H7 (cell line): ENCODE results near the gene PCGF3. TPM values are rescaled to one million over a fixed set of nuclear protein-coding genes. Genes with fewer than 3 reads are reported as not detected.

Experiments
- DNase-seq: peaks from one replicate; pipeline ENCODE4 v3.0.0; 2012
- H3K27me3 ChIP-seq: 2 replicates; pipeline ENCODE4 v1.6.0; 2011; ENCODE audit warnings: mild to moderate bottlenecking, low read length; ENCODE audit not compliant: control insufficient read depth, insufficient read depth
- H3K36me3 ChIP-seq: replicated peaks from 2 replicates; pipeline ENCODE4 v1.5.1; 2011; ENCODE audit warnings: low read length; ENCODE audit not compliant: control insufficient read depth, insufficient read depth
- H3K4me3 ChIP-seq: 2 replicates; pipeline ENCODE4 v1.5.1; 2011; ENCODE audit warnings: low read depth, mild to moderate bottlenecking, control low read depth, low read length, moderate library complexity; ENCODE audit not compliant: insufficient read depth
- total RNA-seq: library from RNA; depleted of rRNA; stranded (reverse); fragments of >200 nt; shearing (Covaris generic); gene quantifications from 2 replicates; pipeline ENCODE4 v1.2.3, GENCODE V29; 2014; rRNA removed

PCGF3 gene
- total RNA-seq, 1 experiment from 2014 or later = 53.6 TPM

GRCh38 chr4:808860-809570 lies 103.4 kb downstream of the PCGF3 start:
- Histone ChIP-seq H3K4me3 (no peak overlapping the region), H3K27me3 (no peaks in the 10 kb centered on the region; the same call in 1 of the 2 replicates), H3K36me3 (no peaks in the 10 kb centered on the region)
- DNase-seq = no peak

- Histone ChIP-seq H3K4me3 (no peak overlapping the region), H3K27me3 (peaks cover 7% of the 10 kb centered on the region), H3K36me3 (no peaks in the 10 kb centered on the region)
- DNase-seq = peak; percentile 83
Measured at GRCh38 chr4:813900-814299, 108.3 kb downstream of the PCGF3 start.

- Histone ChIP-seq H3K27me3 (peaks cover 8% of the 10 kb centered on the region), H3K36me3 (no peaks in the 10 kb centered on the region), H3K4me3 (no peak overlapping the region)
- DNase-seq = peak; percentile 17
Measured at GRCh38 chr4:814312-814850, 108.7 kb downstream of the PCGF3 start.

- H3K36me3 ChIP-seq = no peaks in the 10 kb centered on the region
- no peak overlapping the region for H3K4me3 ChIP-seq
- H3K27me3 ChIP-seq = peaks cover 8% of the 10 kb centered on the region
- DNase-seq = peak; percentile 31
Measured at GRCh38 chr4:815464-816146, 110.0 kb downstream of the PCGF3 start.

- H3K27me3 ChIP-seq = peaks cover 12% of the 10 kb centered on the region
- no peak overlapping the region for H3K4me3 ChIP-seq
- peak; percentile 53 for DNase-seq
- H3K36me3 ChIP-seq = no peaks in the 10 kb centered on the region
Measured at GRCh38 chr4:818106-818921, 112.7 kb downstream of the PCGF3 start.

GRCh38 chr4:819401-820229 lies 114.0 kb downstream of the PCGF3 start:
- Histone ChIP-seq H3K36me3 (no peaks in the 10 kb centered on the region), H3K27me3 (peaks cover 20% of the 10 kb centered on the region), H3K4me3 (no peak overlapping the region)
- DNase-seq = no peak

Other genes starting within 250 kb of the PCGF3 start
- 18.8 and 44.3 TPM in 2 replicates for gene ZNF721, start 206.7 kb upstream of the PCGF3 start, total RNA-seq
- gene PIGG, start 206.6 kb upstream of the PCGF3 start, total RNA-seq = 20.4 and 39.1 TPM in 2 replicates
- gene TMEM271, start 129.5 kb upstream of the PCGF3 start, total RNA-seq = 0.41 and 0.59 TPM in 2 replicates
- gene PDE6B, start 80.3 kb upstream of the PCGF3 start, total RNA-seq = 12.1 and 12.7 TPM in 2 replicates
- gene ATP5ME, start 31.6 kb upstream of the PCGF3 start, total RNA-seq = 410 and 452 TPM in 2 replicates
- gene MYL5, start 31.3 kb upstream of the PCGF3 start, total RNA-seq = 12.6 and 18.2 TPM in 2 replicates
- 2.0 and 4.1 TPM in 2 replicates for gene SLC49A3, start 16.7 kb upstream of the PCGF3 start, total RNA-seq
- 0.15 and 0.62 TPM in 2 replicates for gene CPLX1, start 120.3 kb downstream of the PCGF3 start, total RNA-seq
- gene GAK, start 226.5 kb downstream of the PCGF3 start, total RNA-seq = 77.4 and 85.1 TPM in 2 replicates
- gene TMEM175, start 226.6 kb downstream of the PCGF3 start, total RNA-seq = 6.5 and 8.4 TPM in 2 replicates